ENCODE data around the gene AKR1C3.
"Not testable (repeated sequence)": the region's sequence is repeated elsewhere in the genome, so short reads cannot be mapped to it uniquely, and the experiment has no call there.

Gene AKR1C3

GRCh38 chr10:5094265-5095205 is at the start of gene AKR1C3:
Gene AKR1C3 (plus strand): TSS chr10:5094414. CDS start chr10:5094445, 31 bp downstream.
- DNase-seq (ENCODE audit: low read depth in 2 of 2), result no peak

DNA sequence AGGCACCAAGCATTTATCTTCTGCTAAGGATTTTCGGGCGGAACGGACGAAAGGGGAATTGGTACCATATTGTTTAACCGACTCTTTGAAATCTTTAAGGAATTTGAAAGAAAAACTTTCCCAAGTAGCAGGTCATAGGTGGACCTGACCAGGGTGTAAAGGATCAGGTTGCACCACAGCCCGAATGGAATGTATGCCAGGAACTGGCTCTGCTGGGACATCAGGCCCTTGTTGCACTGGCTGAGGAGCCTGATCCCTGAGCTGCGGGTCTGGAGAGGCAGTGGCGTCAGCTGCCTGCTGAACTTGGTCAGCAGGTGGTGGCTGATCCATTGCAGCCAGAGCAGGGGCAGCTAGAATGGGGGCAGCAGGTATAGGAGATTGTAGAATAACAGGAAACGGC is 49.1 kb upstream of the AKR1C3 start:
- DNase-seq (ENCODE audit: low read depth in 2 of 2), result no peak

DNA sequence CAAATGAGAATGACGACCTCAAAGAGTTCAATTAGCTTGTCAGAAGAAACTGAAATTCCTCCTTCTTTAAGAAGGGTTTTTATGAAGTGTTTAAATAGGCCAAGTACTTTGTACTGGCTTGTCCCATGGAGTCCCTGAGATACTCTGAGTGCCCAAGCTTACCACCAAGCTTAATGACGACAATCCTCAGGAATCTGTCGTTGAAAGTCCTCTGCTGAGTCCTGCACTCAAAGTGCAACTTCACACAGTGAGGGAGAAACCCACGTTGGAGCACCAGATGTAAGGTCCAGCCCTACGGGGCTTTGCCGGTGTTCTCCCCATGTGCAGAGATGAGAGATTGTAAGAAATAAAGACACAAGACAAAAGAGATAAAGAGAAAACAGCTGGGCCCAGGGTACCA is 47.8 kb upstream of the AKR1C3 start:
- no peak for DNase-seq (ENCODE audit: low read depth in 2 of 2)

DNA sequence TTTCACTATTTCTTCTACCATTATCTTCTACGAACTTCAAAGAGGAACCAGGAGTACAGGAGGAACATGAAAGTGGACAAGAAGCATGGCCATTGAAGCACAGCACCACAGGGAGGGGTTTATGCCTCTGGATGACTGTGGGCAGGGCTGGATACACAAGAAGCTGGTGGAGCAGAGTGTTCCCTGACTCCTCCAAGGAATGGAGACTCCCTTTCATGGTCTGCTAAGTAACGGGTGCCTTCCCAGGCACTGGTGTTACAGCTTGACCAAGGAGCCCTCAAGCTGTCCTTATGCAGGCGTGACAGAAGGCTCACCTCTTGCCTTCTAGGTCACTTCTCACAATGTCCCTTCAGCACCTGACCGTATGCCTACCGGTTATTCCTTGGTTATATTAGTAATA is 47.2 kb upstream of the AKR1C3 start:
- not testable (repeated sequence) for DNase-seq (ENCODE audit: low read depth in 2 of 2)

- DNase-seq (ENCODE audit: low read depth in 2 of 2), result no peak
Measured at GRCh38 chr10:5047912-5048628, 46.1 kb upstream of the AKR1C3 start.

- DNase-seq (ENCODE audit: low read depth in 2 of 2), result not testable (repeated sequence)
Measured at GRCh38 chr10:5052951-5053500, 41.2 kb upstream of the AKR1C3 start.

- DNase-seq (ENCODE audit: low read depth in 2 of 2), result not testable (repeated sequence)
Measured at GRCh38 chr10:5054831-5055230, 39.4 kb upstream of the AKR1C3 start.

DNA sequence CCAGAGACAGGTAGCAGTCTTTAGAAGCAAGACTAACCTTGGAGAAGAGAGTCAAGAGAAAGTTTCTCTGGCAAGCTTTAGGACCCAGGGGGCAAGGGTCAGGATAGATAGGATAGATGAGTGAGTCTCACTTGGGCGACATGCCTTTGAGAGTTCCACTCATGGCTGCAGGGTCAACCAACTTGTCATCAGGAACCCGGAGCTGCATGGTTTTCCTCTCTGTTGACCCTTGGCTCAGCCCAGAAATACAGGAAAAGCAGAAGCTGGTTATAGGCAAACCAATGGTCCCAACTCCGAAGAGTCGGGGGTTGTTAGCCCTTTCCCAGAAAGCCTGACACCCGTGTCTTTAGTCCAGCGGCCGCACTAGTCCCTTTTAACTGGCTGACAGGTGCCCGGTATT is 34.9 kb upstream of the AKR1C3 start:
- not testable (repeated sequence) for DNase-seq (ENCODE audit: low read depth in 2 of 2)

- not testable (repeated sequence) for DNase-seq (ENCODE audit: low read depth in 2 of 2)
Measured at GRCh38 chr10:5060791-5061190, 33.4 kb upstream of the AKR1C3 start.

DNA sequence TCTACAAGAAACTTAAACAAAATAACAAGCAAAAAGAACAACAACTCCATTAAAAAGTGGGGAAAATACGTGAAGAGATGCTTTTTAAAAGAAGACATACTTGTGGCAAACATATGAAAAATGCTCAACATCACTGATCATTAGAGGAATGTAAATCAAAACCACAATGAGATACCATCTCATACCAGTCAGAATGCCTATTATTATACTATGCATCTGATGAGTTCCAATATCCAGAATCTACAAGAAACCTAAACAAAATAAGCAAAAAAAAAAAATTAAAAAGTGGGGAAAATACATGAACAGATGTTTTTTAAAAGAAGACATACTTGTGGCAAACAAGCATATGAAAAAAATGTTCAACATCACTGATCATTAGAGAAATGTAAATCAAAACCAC is 29.6 kb upstream of the AKR1C3 start:
- DNase-seq (ENCODE audit: low read depth in 2 of 2), result no peak

DNA sequence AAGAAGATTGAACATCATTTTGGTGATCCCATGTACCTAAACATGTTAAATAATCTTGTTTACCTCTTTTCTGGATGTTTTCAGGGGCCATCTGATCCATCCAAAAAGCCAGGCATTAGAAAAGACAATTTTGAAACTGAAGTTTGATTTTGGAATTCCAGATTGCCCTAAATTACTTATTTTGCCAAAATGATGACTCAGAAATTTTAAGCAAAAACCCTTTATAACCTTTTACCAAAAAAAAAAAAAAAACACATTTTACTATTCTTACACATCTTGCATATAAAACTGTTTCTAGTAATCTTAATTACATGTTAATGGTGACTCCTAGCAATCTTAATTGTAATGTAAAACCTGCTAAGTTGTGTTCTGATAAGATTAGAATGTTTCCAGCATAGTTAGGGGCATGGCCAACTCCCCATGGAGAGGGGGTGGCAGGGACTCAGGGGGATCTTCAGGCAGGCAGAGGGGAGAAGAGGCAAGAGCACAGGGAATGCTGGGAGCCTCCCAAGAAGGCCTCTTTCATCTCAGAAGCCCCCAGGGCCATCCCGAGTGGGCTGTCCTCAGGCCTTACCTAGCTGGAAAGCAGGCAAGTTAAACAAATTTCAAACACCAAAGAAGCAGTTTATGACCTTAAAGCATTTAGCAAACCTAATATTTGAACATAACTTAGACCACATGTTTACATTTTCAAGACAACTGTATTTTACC is 25.8 kb upstream of the AKR1C3 start:
- DNase-seq (ENCODE audit: low read depth in 2 of 2), result no peak

- DNase-seq (ENCODE audit: low read depth in 2 of 2), result no peak
Measured at GRCh38 chr10:5070648-5071410, 23.4 kb upstream of the AKR1C3 start.

GRCh38 chr10:5071411-5072198 is 22.6 kb upstream of the AKR1C3 start:
- DNase-seq (ENCODE audit: low read depth in 2 of 2), result peak; percentile 78 to 79

DNA sequence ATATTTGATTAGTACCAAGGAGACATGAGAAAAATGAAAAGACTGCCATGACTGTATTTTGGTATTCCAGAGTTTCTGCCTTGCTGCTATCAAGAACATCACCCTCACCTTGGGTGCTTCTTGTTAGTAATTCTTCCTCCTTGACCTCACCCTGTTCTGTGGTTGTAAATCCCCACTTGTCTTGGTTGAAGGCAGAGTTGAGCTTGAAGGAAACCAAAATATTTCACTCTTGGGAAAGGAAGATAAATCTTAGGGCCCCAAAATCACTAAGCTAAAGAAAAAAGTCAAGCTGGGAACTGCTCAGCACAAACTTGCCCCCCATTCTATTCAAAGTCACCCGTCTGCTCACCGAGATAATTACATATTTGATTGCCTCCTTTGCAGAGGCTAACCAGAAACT is 20.6 kb upstream of the AKR1C3 start:
- no peak for DNase-seq (ENCODE audit: low read depth in 2 of 2)

- no peak for DNase-seq (ENCODE audit: low read depth in 2 of 2)
Measured at GRCh38 chr10:5076615-5077014, 17.6 kb upstream of the AKR1C3 start.

GRCh38 chr10:5078547-5079180 is 15.6 kb upstream of the AKR1C3 start:
- no peak for DNase-seq (ENCODE audit: low read depth in 2 of 2)

- no peak for DNase-seq (ENCODE audit: low read depth in 2 of 2)
Measured at GRCh38 chr10:5079306-5079830, 14.8 kb upstream of the AKR1C3 start.

DNA sequence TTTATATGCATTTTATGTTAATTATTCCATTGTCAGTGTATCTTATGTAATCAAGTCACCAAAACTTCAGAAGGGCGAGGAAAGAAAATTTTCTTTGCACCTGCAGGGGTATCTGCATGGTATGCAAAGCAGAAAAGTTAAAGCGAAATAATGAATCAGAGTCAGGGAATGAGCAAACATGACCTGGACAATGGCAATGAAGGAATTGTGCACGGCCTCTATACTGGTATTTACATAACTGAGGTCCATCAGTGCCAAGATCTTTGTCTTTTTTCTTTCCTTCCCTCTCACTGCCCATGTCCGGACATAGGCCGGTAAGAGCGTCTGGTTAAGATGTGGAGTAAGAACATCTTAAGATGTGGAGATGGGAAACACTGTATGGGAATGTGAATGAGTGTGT is 14.4 kb upstream of the AKR1C3 start:
- no peak for DNase-seq (ENCODE audit: low read depth in 2 of 2)

DNA sequence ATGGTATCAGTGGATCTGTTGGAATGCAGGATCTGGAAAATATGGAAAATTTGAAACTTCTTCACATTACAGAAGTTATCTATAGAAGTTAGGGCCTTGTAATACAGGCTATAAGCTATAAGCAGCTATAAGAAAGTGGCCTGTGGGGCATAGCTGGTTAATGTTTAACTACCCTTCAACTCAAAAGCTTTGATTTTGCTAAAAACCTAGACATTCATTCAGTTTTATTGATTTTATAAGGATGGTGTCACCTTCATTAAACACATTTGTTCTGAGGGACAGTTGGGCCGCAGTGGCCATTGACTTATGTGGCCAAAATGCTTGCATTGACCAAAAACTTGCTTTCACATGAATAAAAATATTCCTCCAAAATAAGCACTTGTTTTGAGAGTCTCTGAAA is 13.1 kb upstream of the AKR1C3 start:
- no peak for DNase-seq (ENCODE audit: low read depth in 2 of 2)

All from fibroblast of skin of left biceps (primary cell).